Panc1 (cell line): ENCODE data around the gene GALNT14. TPM values are rescaled to one million over a fixed set of nuclear protein-coding genes. Genes with fewer than 3 reads are reported as not detected.

Experiments
- ATAC-seq: fragments of 200-7000 bp; cut with Tn5 transposase; 2 replicates; pipeline ENCODE4 v1.9.1; 2020; ENCODE audit warnings: mild to moderate bottlenecking, moderate library complexity
- BruUV-seq: library from RNA; stranded (reverse); fragments of 400-500 nt; replicated peaks from 2 replicates; lab custom pipeline; 2021; lab: Mats Ljungman, UMichigan
- CTCF ChIA-PET: fragments of 300-600 bp; sonication (Branson Sonifier 250); formaldehyde crosslinking; loops from one replicate; lab custom pipeline; 2022; ENCODE audit warnings: antibody characterized with exemption; lab: Charles Lee
- POLR2A ChIA-PET: fragments of 300-600 bp; sonication (Branson Sonifier 250); formaldehyde crosslinking; loops from one replicate; lab custom pipeline; 2022; ENCODE audit warnings: antibody characterized with exemption; lab: Charles Lee
- DNase-seq: peaks from one replicate; pipeline ENCODE4 v3.0.0-alpha.2; 2010; ENCODE audit warnings: low read depth, low spot score
- H3K27ac ChIP-seq: 2 replicates; pipeline ENCODE4 v1.5.1; 2011; ENCODE audit warnings: mild to moderate bottlenecking, low read length, inconsistent platforms
- H3K27me3 ChIP-seq: fragments of 200-500 bp; sonication (Bioruptor generic); 2 replicates; pipeline ENCODE4 v1.6.0; 2014; ENCODE audit warnings: low read length, inconsistent platforms; ENCODE audit not compliant: control insufficient read depth, insufficient read depth
- H3K36me3 ChIP-seq: fragments of 200-500 bp; sonication (Bioruptor generic); 2 replicates; pipeline ENCODE4 v1.5.1; 2014; ENCODE audit warnings: inconsistent platforms, mild to moderate bottlenecking, low read length, moderate library complexity; ENCODE audit not compliant: control insufficient read depth, insufficient read depth
- H3K4me1 ChIP-seq: 2 replicates; pipeline ENCODE4 v1.5.1; 2011; ENCODE audit warnings: inconsistent platforms, mild to moderate bottlenecking, low read length, moderate library complexity; ENCODE audit not compliant: control insufficient read depth, insufficient read depth
- H3K4me3 ChIP-seq, 2 experiments: 2 replicates each; pipeline ENCODE4 v1.5.1; 2011 to 2012; ENCODE audit warnings: low read depth in 2 of 2, low read length in 2 of 2, mild to moderate bottlenecking in 2 of 2, inconsistent platforms in 1 of 2, moderate library complexity in 1 of 2
- H3K9me3 ChIP-seq: fragments of 200-500 bp; sonication (Bioruptor generic); 2 replicates; pipeline ENCODE4 v1.5.1; 2014; ENCODE audit warnings: low read depth, mild to moderate bottlenecking, inconsistent platforms, low read length, moderate library complexity; ENCODE audit not compliant: control insufficient read depth, insufficient read depth
- CTCF ChIP-seq: fragments of 450-650 bp; IDR thresholded peaks from 2 replicates; pipeline ENCODE4 v1.5.1; 2017; ENCODE audit warnings: mild to moderate bottlenecking
- POLR2AphosphoS5 ChIP-seq: IDR thresholded peaks from 2 replicates; pipeline ENCODE4 v1.6.1; 2012; ENCODE audit warnings: mild to moderate bottlenecking, low read depth, low read length, moderate library complexity
- SIN3A ChIP-seq: IDR thresholded peaks from 2 replicates; pipeline ENCODE4 v1.6.1; 2012; ENCODE audit warnings: low read depth, mild to moderate bottlenecking, low read length, moderate library complexity, borderline replicate concordance; ENCODE audit not compliant: insufficient read depth
- TCF7L2 ChIP-seq: IDR thresholded peaks from 2 replicates; pipeline ENCODE4 v1.6.1; 2011; ENCODE audit warnings: mild to moderate bottlenecking, low read depth, low read length, inconsistent platforms
- in situ Hi-C: cut with HindIII; loops from 2 replicates; pipeline ENCODE4 v1.10.0; 2016; ENCODE audit warnings: low sequenced_read_pairs, low pct_unique_long_range_greater_than_20kb
- intact Hi-C: fragments of 100-400 bp; cut with micrococcal nuclease; formaldehyde crosslinking; loops from one replicate; pipeline ENCODE4 v1.10.0; 2022; ENCODE audit not compliant: unreplicated experiment
- total RNA-seq: library from RNA; stranded (reverse); gene quantifications from one replicate; pipeline ENCODE4 v1.2.1, GENCODE V29; 2021; ENCODE audit not compliant: unreplicated experiment
- TF ChIP-seq, protein P1 (sequence below), 2 experiments: IDR thresholded peaks; 2 replicates each; pipeline ENCODE4 v1.6.1; 2011 to 2012; ENCODE audit warnings: low read depth in 2 of 2, control low read depth in 1 of 2, low read length in 1 of 2, mild to moderate bottlenecking in 1 of 2, moderate library complexity in 1 of 2; ENCODE audit not compliant: insufficient read depth in 1 of 2

The GALNT14 gene
- total RNA-seq, 1 experiment from 2014 or later = 0.67 TPM

DNA sequence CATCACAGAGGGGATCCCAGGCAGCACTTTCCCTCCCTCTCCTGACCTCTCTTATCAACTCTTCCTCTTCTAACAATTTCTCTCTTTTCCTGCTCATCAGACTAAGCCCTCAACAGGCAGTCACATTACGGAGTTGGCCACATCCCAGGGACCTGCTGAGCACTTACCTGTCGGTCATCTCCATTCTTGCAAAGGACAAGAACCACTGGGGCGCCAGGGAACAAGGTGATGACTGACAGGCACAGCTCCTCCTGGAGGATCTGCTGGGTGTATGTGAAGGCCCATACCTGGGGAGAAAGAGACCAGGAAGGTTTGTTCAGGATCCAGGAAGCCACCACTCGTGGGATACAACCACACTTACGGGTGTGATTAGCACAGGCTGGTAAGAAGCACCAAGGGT lies 226.2 kb downstream of the GALNT14 start:
- H3K27ac ChIP-seq = no peak overlapping the region
- BruUV-seq = no TSS peak
- TF ChIP-seq TCF7L2 (no peak), SIN3A (no peak)
- H3K4me3 ChIP-seq = no peak overlapping the region
- no peak for DNase-seq
- no peaks in the 10 kb centered on the region for H3K9me3 ChIP-seq
- intact Hi-C loops = no loop called here
- POLR2A ChIA-PET = no interaction called here
- no peaks in the 10 kb centered on the region for H3K27me3 ChIP-seq
- in situ Hi-C loops = no loop called here
- H3K36me3 ChIP-seq = no peaks in the 10 kb centered on the region
- no peak for ATAC-seq
- CTCF ChIA-PET = no interaction called here
- H3K4me1 ChIP-seq = no peaks in the 10 kb centered on the region

GRCh38 chr2:30911327-30911726 lies 226.9 kb downstream of the GALNT14 start:
- TF ChIP-seq CTCF (no peak), TCF7L2 (no peak), POLR2AphosphoS5 (no peak), SIN3A (no peak)
- TF ChIP-seq, protein P1, sequence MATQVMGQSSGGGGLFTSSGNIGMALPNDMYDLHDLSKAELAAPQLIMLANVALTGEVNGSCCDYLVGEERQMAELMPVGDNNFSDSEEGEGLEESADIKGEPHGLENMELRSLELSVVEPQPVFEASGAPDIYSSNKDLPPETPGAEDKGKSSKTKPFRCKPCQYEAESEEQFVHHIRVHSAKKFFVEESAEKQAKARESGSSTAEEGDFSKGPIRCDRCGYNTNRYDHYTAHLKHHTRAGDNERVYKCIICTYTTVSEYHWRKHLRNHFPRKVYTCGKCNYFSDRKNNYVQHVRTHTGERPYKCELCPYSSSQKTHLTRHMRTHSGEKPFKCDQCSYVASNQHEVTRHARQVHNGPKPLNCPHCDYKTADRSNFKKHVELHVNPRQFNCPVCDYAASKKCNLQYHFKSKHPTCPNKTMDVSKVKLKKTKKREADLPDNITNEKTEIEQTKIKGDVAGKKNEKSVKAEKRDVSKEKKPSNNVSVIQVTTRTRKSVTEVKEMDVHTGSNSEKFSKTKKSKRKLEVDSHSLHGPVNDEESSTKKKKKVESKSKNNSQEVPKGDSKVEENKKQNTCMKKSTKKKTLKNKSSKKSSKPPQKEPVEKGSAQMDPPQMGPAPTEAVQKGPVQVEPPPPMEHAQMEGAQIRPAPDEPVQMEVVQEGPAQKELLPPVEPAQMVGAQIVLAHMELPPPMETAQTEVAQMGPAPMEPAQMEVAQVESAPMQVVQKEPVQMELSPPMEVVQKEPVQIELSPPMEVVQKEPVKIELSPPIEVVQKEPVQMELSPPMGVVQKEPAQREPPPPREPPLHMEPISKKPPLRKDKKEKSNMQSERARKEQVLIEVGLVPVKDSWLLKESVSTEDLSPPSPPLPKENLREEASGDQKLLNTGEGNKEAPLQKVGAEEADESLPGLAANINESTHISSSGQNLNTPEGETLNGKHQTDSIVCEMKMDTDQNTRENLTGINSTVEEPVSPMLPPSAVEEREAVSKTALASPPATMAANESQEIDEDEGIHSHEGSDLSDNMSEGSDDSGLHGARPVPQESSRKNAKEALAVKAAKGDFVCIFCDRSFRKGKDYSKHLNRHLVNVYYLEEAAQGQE (IDR thresholded peaks at IDR 0.05; ENCODE audit: insufficient read depth in 1 of 2, low read depth in 2 of 2, low read length in 1 of 2) = no peak
- no peaks in the 10 kb centered on the region for H3K27me3 ChIP-seq
- no peaks in the 10 kb centered on the region for H3K36me3 ChIP-seq
- in situ Hi-C loops = no loop called here
- no TSS peak for BruUV-seq
- H3K4me1 ChIP-seq = no peaks in the 10 kb centered on the region
- intact Hi-C loops = no loop called here
- ChIA-PET POLR2A (no interaction called here), CTCF (no interaction called here)
- no peak overlapping the region for H3K4me3 ChIP-seq
- no peaks in the 10 kb centered on the region for H3K9me3 ChIP-seq
- no peak overlapping the region for H3K27ac ChIP-seq
- DNase-seq (no peak), ATAC-seq (no peak)

DNA sequence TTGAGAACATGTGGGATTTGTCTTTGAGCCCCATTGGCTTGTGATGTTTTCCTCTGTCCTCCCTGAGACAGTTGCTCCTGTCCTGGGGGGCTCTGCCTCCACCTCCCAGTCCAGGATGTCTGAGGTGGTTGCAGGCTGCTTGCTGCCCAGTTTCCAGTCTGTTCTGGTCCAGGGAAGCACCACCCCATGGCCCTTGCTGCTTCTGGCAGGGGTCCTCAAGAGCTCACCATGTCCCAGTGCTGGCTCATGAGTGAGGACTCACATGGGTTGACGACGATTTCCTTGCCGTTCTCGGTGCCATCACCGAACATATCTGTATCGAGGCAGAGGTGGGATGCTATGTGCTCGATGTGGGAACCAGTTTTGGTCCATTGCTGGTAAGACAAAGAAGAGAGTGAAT lies 227.6 kb downstream of the GALNT14 start:
- no TSS peak for BruUV-seq
- Histone ChIP-seq H3K9me3 (no peaks in the 10 kb centered on the region), H3K4me1 (no peaks in the 10 kb centered on the region), H3K4me3 (no peak overlapping the region), H3K27me3 (no peaks in the 10 kb centered on the region), H3K27ac (no peak overlapping the region), H3K36me3 (no peaks in the 10 kb centered on the region)
- TF ChIP-seq, protein P1 (IDR thresholded peaks at IDR 0.05; ENCODE audit: insufficient read depth in 1 of 2, low read depth in 2 of 2, low read length in 1 of 2) = no peak
- TF ChIP-seq POLR2AphosphoS5 = no peak
- TF ChIP-seq TCF7L2 = no peak
- no peak for TF ChIP-seq SIN3A
- no peak for TF ChIP-seq CTCF
- ChIA-PET POLR2A (interaction anchor here (0.6 kb wide), 1 partner anchor 136 kb away, joined by 3 read pairs; no protein-coding TSS in a partner anchor), CTCF (no interaction called here)
- in situ Hi-C loops (no loop called here), intact Hi-C loops (no loop called here)
- DNase-seq = no peak
- no peak for ATAC-seq
